ENCODE measurements around the gene ASAP2. TPM values are rescaled to one million over a fixed set of nuclear protein-coding genes. Genes with fewer than 3 reads are reported as not detected.

Gene ASAP2
- total RNA-seq, 1 experiment from 2014 or later, result 12.6 TPM

- Histone ChIP-seq H4K5ac (ENCODE audit: insufficient read length, low read depth, low read length) (no peak overlapping the region), H2BK5ac (ENCODE audit: insufficient read length, low read length) (no peak overlapping the region), H4K8ac (replicated peaks; ENCODE audit: insufficient read length, low read depth, low read length) (no peak overlapping the region), H3K14ac (ENCODE audit: insufficient read depth, low read length) (no peak overlapping the region), H2BK20ac (ENCODE audit: low read depth, low read length, poor library complexity, severe bottlenecking) (no peak overlapping the region), H3K23ac (ENCODE audit: insufficient read length, low read depth, low read length) (no peak overlapping the region), H3K18ac (ENCODE audit: insufficient read length, low read depth, low read length) (no peak overlapping the region), H3K27me3 (ENCODE audit: insufficient read depth, low read length) (no peaks in the 10 kb centered on the region), H3K9ac (ENCODE audit: extremely low read depth, insufficient read length, low read length) (no peak overlapping the region), H3K4ac (ENCODE audit: low read depth, low read length) (no peak overlapping the region), H3K79me1 (ENCODE audit: insufficient read depth, low read depth, low read length, poor library complexity, severe bottlenecking) (no peaks in the 10 kb centered on the region), H2BK12ac (ENCODE audit: insufficient read length, low read depth, low read length) (no peak overlapping the region), H3K4me2 (ENCODE audit: insufficient read depth, insufficient read length, low read length) (no peak overlapping the region), H3K23me2 (ENCODE audit: insufficient read length, low read depth, low read length, poor library complexity, severe bottlenecking) (no peaks in the 10 kb centered on the region), H3K56ac (ENCODE audit: insufficient read length, low read depth, low read length) (no peak overlapping the region), H2AK5ac (ENCODE audit: insufficient read length, low read length) (no peak overlapping the region), H4K91ac (ENCODE audit: insufficient read length, low read depth, low read length) (no peak overlapping the region), H3K9me3 (ENCODE audit: control insufficient read depth, low read depth, low read length) (no peaks in the 10 kb centered on the region), H3T11ph (ENCODE audit: low read length) (no peak overlapping the region), H3K27ac (ENCODE audit: insufficient read length, low read depth, low read length) (no peak overlapping the region), H2BK15ac (ENCODE audit: low read depth, low read length) (no peak overlapping the region), H4K20me1 (ENCODE audit: control insufficient read depth, insufficient read depth, insufficient read length) (no peaks in the 10 kb centered on the region), H2AFZ (ENCODE audit: low read length) (no peak overlapping the region), H3K79me2 (ENCODE audit: insufficient read depth, low read length) (no peaks in the 10 kb centered on the region), H2BK120ac (ENCODE audit: low read depth, low read length, poor library complexity, severe bottlenecking) (no peak overlapping the region), H3K4me1 (ENCODE audit: insufficient read depth, low read length) (no peaks in the 10 kb centered on the region)
- Mint-ChIP-seq H3K36me3 (ENCODE audit: insufficient read depth in 1 of 3, low read depth in 3 of 3) (peaks cover under 1 to 13% (median 3%) of the 10 kb centered on the region in 3 experiments; a peak in 6 of 7 replicates), H3K4me3 (no peak overlapping the region), H3K9me3 (no peaks in the 10 kb centered on the region), H3K27ac (no peak overlapping the region), H3K4me1 (0 out of 4 replicates have a peak, but pooled peaks cover 0 to 4% of the 10 kb centered on the region in 2 experiments), H3K27me3 (ENCODE audit: low read depth) (no peaks in the 10 kb centered on the region)
- DNase-seq, result no peak
- TF ChIP-seq, protein P1, sequence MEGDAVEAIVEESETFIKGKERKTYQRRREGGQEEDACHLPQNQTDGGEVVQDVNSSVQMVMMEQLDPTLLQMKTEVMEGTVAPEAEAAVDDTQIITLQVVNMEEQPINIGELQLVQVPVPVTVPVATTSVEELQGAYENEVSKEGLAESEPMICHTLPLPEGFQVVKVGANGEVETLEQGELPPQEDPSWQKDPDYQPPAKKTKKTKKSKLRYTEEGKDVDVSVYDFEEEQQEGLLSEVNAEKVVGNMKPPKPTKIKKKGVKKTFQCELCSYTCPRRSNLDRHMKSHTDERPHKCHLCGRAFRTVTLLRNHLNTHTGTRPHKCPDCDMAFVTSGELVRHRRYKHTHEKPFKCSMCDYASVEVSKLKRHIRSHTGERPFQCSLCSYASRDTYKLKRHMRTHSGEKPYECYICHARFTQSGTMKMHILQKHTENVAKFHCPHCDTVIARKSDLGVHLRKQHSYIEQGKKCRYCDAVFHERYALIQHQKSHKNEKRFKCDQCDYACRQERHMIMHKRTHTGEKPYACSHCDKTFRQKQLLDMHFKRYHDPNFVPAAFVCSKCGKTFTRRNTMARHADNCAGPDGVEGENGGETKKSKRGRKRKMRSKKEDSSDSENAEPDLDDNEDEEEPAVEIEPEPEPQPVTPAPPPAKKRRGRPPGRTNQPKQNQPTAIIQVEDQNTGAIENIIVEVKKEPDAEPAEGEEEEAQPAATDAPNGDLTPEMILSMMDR (conservative IDR thresholded peaks at IDR 0.05), result no peak
- whole genome bisulfite sequencing (ENCODE audit: extremely low coverage, insufficient read length, low lambda C conversion rate), result no CpG with 5 or more reads among the region's 14 CpGs
Measured at GRCh38 chr2:9336576-9337314, 130.1 kb downstream of the ASAP2 start.

Measured in H9 (cell line).